GM19193 (cell line): ENCODE data around the gene CRACR2A.

ENCODE experiments used
- POLR2A ChIP-seq: IDR thresholded peaks from 4 replicates; pipeline ENCODE4 v1.6.1; 2011; ENCODE audit not compliant: insufficient read depth, insufficient read length; ENCODE audit errors: extremely low read depth

CRACR2A gene

GRCh38 chr12:3666441-3666840 lies 86.5 kb downstream of the CRACR2A start:
- TF ChIP-seq POLR2A: no peak

DNA sequence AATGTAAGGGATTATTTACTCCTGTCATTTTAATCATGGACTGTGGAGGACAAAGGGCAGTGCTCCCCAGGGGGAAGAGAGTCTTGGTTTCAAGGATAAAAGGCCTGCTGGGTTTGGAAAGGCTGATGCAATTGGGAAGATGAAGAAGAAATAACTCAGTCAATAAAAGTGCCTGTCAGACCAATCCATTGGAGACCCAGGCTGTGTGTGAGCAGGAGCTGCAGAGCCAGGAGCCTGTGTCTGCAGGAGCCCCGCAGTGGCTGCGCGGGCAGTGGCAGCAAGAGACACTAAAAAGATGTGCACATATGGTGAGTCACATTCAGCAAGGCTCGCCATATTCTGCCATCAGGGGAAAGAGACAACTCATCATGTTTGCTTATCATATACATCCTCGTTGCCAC lies 90.4 kb downstream of the CRACR2A start:
- TF ChIP-seq POLR2A: no peak

DNA sequence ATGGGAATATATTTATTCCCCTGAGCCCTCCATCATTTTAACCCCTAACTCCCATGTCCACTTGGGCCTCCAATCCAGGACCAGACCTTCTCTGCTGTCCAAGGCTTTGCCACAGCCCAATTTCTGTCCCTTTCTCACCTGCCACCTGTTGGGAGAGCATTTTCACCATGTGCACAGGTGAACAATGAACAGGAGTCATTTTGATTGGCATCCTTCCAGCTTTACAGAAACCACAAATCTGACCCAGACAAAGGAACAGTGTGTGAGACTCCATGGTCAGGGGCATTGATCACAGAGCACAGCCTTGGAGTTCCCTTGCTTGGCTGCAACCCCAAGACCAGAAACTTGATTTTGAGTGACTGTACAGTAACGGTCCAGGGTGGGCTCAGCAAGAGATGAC lies 91.9 kb downstream of the CRACR2A start:
- no peak for TF ChIP-seq POLR2A

GRCh38 chr12:3658327-3659163 lies 94.4 kb downstream of the CRACR2A start:
- no peak for TF ChIP-seq POLR2A

GRCh38 chr12:3656946-3657622 lies 95.8 kb downstream of the CRACR2A start:
- no peak for TF ChIP-seq POLR2A

DNA sequence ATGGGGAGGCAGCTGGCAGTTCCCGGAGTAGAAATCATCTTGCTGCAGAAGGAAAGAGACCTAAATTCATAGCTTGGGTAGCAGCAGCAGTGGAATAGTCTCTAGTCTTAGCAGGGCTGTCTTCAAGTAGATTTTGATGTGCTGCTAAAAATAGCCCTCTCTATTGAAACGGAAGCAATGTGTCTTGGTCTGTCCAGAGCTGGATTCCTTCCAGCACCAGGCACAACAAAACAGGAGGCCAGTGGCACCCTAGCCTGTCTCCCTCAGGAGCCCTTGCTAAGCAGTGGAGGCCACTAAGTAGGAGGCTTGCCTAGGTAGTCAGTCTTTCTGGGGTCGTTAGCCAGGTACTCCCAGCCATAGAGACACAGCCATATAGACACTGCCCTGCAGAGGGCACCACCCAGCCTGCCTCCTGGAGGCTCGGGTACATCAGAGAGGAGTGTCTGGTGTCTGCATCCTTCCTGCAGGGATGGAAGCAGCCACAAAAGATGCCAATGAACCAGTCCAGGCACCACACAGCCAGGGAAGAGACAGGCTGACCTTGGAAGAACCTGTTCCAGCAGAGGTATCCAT lies 97.5 kb downstream of the CRACR2A start:
- TF ChIP-seq POLR2A: no peak

- no peak for TF ChIP-seq POLR2A
These were observed 101.1 kb downstream of the CRACR2A start for GRCh38 chr12:3651585-3652424.

DNA sequence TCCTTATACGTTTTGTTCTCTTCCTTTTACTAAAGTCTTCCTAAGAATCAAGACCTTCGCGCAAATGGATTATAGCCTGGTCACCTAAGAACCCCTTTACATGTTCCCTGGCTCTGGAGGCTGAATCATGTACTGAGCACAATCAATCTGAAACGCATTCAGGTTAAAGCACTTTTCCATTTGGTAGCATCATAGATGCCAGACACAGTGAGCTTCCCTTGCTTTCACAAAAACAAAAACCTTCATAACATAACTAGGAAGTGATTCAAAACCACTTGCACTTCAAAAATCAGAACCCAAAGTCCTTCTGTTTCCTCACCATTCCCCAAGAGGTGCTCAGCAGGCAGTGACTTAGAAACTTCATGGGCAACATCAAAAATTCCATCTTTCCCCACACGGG lies 105.4 kb downstream of the CRACR2A start:
- TF ChIP-seq POLR2A: no peak

DNA sequence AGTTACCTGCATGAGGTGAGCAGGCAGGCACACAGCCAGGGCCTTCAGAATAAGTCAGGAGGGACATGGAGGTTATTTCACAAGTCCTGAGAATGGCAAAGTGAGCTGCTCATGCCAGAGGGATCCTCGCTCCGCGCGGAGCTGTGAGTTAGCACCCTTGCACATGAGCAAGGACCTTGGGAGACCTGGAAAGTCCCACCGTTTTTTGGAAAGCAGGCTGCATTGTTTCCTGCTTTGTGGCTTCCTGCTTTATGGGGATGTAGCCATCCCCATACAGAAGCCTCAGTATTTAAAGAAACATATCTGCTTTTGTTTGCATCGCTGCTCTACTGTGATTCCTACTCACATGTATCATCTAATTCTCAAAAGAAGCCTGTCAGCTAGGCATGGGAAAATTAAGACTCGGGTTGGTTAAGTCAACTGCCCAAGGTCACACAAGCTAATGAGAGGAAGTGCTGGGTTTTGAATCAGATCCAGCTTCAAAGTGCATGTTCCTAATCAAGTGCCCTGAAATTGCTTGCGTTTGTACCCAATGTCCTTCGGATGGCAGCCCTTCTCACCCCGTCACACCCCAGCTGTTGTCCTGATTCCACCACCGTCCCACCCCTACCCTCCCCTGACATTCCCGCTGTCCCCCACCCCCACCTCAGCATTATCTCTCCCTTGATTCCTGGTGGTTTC lies 106.2 kb downstream of the CRACR2A start:
- no peak for TF ChIP-seq POLR2A

DNA sequence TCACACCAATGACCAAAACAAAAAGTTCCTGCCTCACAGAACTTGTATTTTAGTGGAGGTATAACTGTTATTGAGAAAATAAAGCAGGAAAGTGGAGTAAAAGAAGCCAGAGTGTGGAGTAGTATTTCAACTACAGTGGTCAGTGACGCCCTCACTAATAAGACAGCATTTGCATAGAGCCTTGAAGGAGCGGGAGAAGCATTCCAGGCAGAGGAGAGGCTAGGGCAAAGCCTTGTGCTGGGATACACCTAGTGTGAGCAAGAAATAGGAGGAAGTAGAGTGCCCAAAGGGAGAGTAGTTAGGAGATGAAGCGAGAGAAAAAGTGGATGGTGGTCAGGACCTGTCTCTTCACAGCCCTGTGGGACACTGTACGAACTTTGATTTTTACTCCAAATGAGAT lies 107.8 kb downstream of the CRACR2A start:
- TF ChIP-seq POLR2A: no peak

GRCh38 chr12:3644104-3644503 lies 108.8 kb downstream of the CRACR2A start:
- no peak for TF ChIP-seq POLR2A

DNA sequence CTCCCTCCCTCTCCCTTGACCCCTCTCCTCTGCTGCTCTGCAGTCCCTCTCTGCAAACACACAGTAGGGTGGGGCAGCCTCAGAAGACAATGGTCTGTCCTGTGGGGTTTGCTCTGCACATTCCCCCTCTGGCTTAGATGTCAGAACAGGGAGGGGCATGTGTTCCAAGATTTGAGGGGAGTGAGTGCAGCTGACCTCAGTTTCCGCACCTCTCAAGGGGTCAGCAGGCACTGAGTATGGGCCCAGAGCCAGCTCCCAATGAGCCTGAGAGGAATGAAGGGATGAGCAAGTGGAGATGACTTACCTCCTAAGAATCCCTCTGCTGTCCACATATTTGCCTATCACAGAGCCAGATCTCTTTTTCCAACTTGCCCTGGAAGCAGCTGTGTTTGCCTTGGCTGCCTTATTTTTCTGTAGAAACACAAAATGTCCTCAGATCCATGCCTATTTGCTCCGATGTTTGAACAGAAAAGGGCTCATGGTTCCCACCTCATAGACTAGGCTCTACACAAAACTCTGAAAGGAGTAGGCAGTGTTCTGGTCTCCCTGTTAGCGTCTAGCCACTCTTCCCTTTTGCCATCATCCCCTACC lies 111.4 kb downstream of the CRACR2A start:
- no peak for TF ChIP-seq POLR2A

GRCh38 chr12:3636328-3636727 lies 116.6 kb downstream of the CRACR2A start:
- TF ChIP-seq POLR2A: no peak

GRCh38 chr12:3634348-3634747 lies 118.6 kb downstream of the CRACR2A start:
- no peak for TF ChIP-seq POLR2A

DNA sequence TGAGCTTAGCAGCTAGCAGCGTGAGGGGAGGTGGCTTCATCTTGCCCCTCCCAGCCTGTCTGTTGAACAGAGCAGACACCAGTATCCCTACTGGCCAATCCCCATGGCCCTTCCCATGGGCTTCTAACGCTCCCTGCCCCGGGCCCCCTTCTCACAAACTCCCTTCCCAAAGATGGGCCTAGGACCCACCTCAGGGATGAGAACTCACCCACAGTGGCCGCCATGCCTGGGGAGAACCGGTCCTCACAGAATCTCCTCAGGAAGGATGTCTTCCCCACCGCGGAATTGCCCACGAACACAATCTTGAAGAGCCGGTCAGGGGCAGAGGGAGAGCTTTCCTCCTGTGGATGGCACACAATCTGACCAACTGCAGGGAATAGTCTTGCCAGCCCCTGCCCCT lies 119.5 kb downstream of the CRACR2A start:
- no peak for TF ChIP-seq POLR2A

GRCh38 chr12:3632754-3633153 lies 120.2 kb downstream of the CRACR2A start:
- no peak for TF ChIP-seq POLR2A
